ENCODE data around the gene SPZ1. TPM values are rescaled to one million over a fixed set of nuclear protein-coding genes. Genes with fewer than 3 reads are reported as not detected.
"Not testable (repeated sequence)": the region's sequence is repeated elsewhere in the genome, so short reads cannot be mapped to it uniquely, and the experiment has no call there.

SPZ1 gene
- polyA plus RNA-seq, 2 of the 4 experiments (the other 2 are of a cell fraction): not detected

DNA sequence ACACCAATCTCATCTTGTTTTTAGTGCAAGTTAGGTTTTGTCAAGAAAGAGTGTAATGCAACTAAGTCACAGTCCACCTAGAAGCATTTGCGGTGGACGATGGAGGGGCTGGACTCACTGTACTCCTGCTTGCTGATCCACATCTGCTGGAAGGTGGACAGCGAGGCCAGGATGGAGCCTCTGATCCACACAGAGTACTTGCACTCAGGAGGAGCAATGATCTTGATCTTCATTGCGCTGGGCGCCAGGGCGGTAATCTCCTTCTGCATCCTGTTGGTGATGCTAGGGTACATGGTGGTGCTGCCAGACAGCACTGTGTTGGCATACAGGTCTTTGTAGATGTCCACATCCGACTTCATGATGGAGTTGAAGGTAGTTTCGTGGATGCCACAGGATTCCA, 20.2 kb upstream of the SPZ1 start (continued):
- no peak for TF ChIP-seq FOXS1 (CRISPR knock-in tag; IDR thresholded peaks at IDR 0.05)

DNA sequence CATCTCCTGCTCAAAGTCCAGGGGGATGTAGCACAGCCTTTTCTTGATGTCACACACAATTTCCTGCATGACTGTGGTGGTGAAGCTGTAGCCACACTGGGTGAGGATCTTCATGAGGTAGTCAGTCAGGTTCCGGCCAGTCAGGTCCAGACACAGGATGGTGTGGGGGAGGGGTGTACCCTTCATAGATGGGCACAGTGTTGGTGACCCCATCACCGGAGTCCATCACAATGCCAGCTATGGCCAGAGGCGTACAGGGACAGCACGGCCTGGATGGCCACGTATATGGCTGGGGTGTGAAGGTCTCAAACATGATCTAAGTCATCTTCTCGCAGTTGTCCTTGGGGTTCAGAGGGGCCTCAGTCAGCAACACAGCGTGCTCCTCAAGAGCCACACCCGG, 19.7 kb upstream of the SPZ1 start:
- Histone ChIP-seq H3K4me3 (no peak overlapping the region), H3K27ac (no peak overlapping the region), H3K4me2 (no peak overlapping the region), H3K9me3 (no peaks in the 10 kb centered on the region), H3K4me1 (no peaks in the 10 kb centered on the region)
- CTCF ChIA-PET: interaction anchor here (0.8 kb wide), 1 partner anchor 208 kb away, joined by 3 read pairs; no protein-coding TSS in a partner anchor
- no peak for DNase-seq (ENCODE audit: low read depth in 1 of 2, low spot score in 1 of 2)
- ATAC-seq: no peak
- 64% methylated on average over 8 of the region's 8 CpGs for WGBS (ENCODE audit: missing lambda C conversion rate)
- TF ChIP-seq FOXS1 (CRISPR knock-in tag; IDR thresholded peaks at IDR 0.05) (no peak), SREBF2 (IDR thresholded peaks at IDR 0.05) (no peak), MYC (IDR thresholded peaks at IDR 0.05; ENCODE audit: borderline replicate concordance, low read length) (no peak), HDAC2 (IDR thresholded peaks at IDR 0.05) (no peak), RARB (CRISPR knock-in tag; IDR thresholded peaks at IDR 0.05) (no peak), RFX5 (IDR thresholded peaks at IDR 0.05) (no peak), POLR2AphosphoS2 (conservative IDR thresholded peaks at IDR 0.05; ENCODE audit: low read length) (no peak)
- POLR2A ChIA-PET: no interaction called here
- FAIRE-seq: no peak

- CTCF ChIA-PET: interaction anchor here (0.8 kb wide), 1 partner anchor 209 kb away, joined by 3 read pairs; no protein-coding TSS in a partner anchor
- not testable (repeated sequence) for ATAC-seq
Observed at GRCh38 chr5:80300796-80301195, 19.0 kb upstream of the SPZ1 start.

DNA sequence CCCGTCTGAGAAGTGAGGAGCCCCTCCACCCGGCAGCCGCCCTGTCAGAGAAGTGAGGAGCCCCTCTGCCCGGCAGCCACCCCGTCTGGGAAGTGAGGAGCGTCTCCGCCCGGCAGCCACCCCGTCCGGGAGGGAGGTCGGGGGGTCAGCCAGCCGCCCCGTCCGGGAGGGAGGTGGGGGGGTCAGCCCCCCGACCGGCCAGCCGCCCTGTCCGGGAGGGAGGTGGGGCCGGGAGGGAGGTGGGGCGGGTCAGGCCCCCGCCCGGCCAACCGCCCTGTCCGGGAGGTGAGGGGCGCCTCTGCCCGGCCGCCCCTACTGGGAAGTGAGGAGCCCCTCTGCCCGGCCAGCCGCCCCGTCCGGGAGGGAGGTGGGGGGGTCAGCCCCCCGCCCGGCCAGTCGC, 18.5 kb upstream of the SPZ1 start:
- not testable (repeated sequence) for ATAC-seq, FAIRE-seq

More at GRCh38 chr5:80300796-80301195, 19.0 kb upstream of the SPZ1 start:
- WGBS (ENCODE audit: missing lambda C conversion rate): no CpG with 5 or more reads among the region's 27 CpGs
- DNase-seq (ENCODE audit: low read depth in 1 of 2, low spot score in 1 of 2); H3K9me3 ChIP-seq; POLR2A ChIA-PET; H3K27ac ChIP-seq; FAIRE-seq; H3K4me2 ChIP-seq; H3K4me3 ChIP-seq; H3K4me1 ChIP-seq: not testable (repeated sequence)

DNA sequence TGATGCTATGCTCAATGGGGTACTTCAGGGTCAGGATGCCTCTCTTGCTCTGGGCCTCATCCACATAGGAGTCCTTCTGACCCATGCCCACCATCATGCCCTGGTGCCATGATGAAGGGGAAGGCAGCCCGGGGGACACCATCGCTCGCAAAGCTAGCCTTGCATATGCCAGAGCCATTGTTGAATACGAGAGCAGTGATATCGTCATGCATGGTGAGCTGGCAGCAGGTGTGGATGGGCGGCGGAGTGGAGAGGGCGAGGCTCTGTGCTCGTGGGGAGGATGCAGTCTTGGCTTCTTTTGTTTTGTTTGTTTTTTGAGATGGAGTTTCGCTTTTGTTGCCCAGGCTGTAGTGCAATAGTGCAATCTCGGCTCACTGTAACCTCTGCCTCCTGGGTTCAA, 17.2 kb upstream of the SPZ1 start:
- H3K9me3 ChIP-seq: no peaks in the 10 kb centered on the region
- ChIA-PET POLR2A (no interaction called here), CTCF (interaction anchor here (9.6 kb wide), 1 partner anchor 212 kb away, joined by 161 read pairs; no protein-coding TSS in a partner anchor)
- ATAC-seq (no peak), DNase-seq (ENCODE audit: low read depth in 1 of 2, low spot score in 1 of 2) (no peak), FAIRE-seq (no peak)
- no peak overlapping the region for H3K4me2 ChIP-seq
- 83% methylated on average over 11 of the region's 11 CpGs for WGBS (ENCODE audit: missing lambda C conversion rate)
- no peak overlapping the region for H3K4me3 ChIP-seq
- H3K27ac ChIP-seq: no peak overlapping the region
- no peaks in the 10 kb centered on the region for H3K4me1 ChIP-seq
- TF ChIP-seq KDM5A (IDR thresholded peaks at IDR 0.05): no peak
- no peak for TF ChIP-seq CEBPB (IDR thresholded peaks at IDR 0.05)
- no peak for TF ChIP-seq BCL3 (IDR thresholded peaks at IDR 0.05)
- no peak for TF ChIP-seq FOXS1 (CRISPR knock-in tag; IDR thresholded peaks at IDR 0.05)
- no peak for TF ChIP-seq FOSB (CRISPR knock-in tag; IDR thresholded peaks at IDR 0.05)
- no peak for TF ChIP-seq JUN (IDR thresholded peaks at IDR 0.05)
- no peak for TF ChIP-seq POLR2AphosphoS2 (conservative IDR thresholded peaks at IDR 0.05; ENCODE audit: low read length)
- TF ChIP-seq GATA3 (IDR thresholded peaks at IDR 0.05; ENCODE audit: borderline replicate concordance): no peak
- no peak for TF ChIP-seq E2F6 (IDR thresholded peaks at IDR 0.05; ENCODE audit: borderline replicate concordance, low read depth)
- no peak for TF ChIP-seq KDM1A (IDR thresholded peaks at IDR 0.05; ENCODE audit: low read depth)
- TF ChIP-seq, protein P1, sequence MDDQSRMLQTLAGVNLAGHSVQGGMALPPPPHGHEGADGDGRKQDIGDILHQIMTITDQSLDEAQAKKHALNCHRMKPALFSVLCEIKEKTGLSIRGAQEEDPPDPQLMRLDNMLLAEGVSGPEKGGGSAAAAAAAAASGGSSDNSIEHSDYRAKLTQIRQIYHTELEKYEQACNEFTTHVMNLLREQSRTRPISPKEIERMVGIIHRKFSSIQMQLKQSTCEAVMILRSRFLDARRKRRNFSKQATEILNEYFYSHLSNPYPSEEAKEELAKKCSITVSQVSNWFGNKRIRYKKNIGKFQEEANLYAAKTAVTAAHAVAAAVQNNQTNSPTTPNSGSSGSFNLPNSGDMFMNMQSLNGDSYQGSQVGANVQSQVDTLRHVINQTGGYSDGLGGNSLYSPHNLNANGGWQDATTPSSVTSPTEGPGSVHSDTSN (IDR thresholded peaks at IDR 0.05): no peak
- TF ChIP-seq EHMT2 (IDR thresholded peaks at IDR 0.05; ENCODE audit: low read depth): no peak
- TF ChIP-seq TP53 (CRISPR knock-in tag; IDR thresholded peaks at IDR 0.05): no peak
- TF ChIP-seq HMGXB4 (CRISPR knock-in tag; IDR thresholded peaks at IDR 0.05; ENCODE audit: borderline replicate concordance): no peak
- TF ChIP-seq SREBF2 (IDR thresholded peaks at IDR 0.05): no peak

More for the DNA sequence above, 18.5 kb upstream of the SPZ1 start:
- H3K27ac ChIP-seq; H3K4me2 ChIP-seq; POLR2A ChIA-PET; H3K9me3 ChIP-seq; DNase-seq (ENCODE audit: low read depth in 1 of 2, low spot score in 1 of 2); H3K4me1 ChIP-seq; CTCF ChIA-PET; H3K4me3 ChIP-seq: not testable (repeated sequence)
- whole genome bisulfite sequencing (ENCODE audit: missing lambda C conversion rate): no CpG with 5 or more reads among the region's 34 CpGs

All from A549 (cell line).